HCT116 (cell line): ENCODE measurements around the gene SLC41A3. TPM values are rescaled to one million over a fixed set of nuclear protein-coding genes. Genes with fewer than 3 reads are reported as not detected.

ENCODE experiments used
- ATAC-seq: fragments of 200-7000 bp; cut with Tn5 transposase; 2 replicates; pipeline ENCODE4 v1.9.1; 2020; ENCODE audit warnings: mild to moderate bottlenecking, moderate library complexity
- BruUV-seq: library from RNA; stranded (reverse); fragments of 400-500 nt; replicated peaks from 2 replicates; lab custom pipeline; 2021; lab: Mats Ljungman, UMichigan
- CTCF ChIA-PET: fragments of 300-600 bp; sonication (Branson Sonifier 250); formaldehyde crosslinking; loops from one replicate; lab custom pipeline; 2021; ENCODE audit warnings: antibody characterized with exemption; lab: Charles Lee
- POLR2A ChIA-PET: fragments of 300-600, 350-600 bp; sonication (Branson Sonifier 250); formaldehyde crosslinking; loops from one replicate; lab custom pipeline; 2021; ENCODE audit warnings: antibody characterized with exemption; lab: Charles Lee
- RAD21 ChIA-PET, 2 experiments: fragments of 300-600 bp; sonication (Branson Sonifier 250); formaldehyde crosslinking; loops; one replicate each; lab custom pipeline; 2023; ENCODE audit warnings: low total read pairs in 2 of 2; ENCODE audit not compliant: uncharacterized antibody in 2 of 2, unreplicated experiment in 2 of 2, low non-redundant PET in 1 of 2; lab: Charles Lee
- DNase-seq: peaks from one replicate; pipeline ENCODE4 v3.0.0-alpha.2; 2010; ENCODE audit warnings: low read depth, low spot score
- H2AFZ ChIP-seq: fragments of 200-600 bp; shearing (Covaris generic), sonication (generic); 2 replicates; pipeline ENCODE4 v1.6.1; 2017; ENCODE audit warnings: low read depth, mixed run types, mixed read lengths, antibody characterized with exemption, low read length; ENCODE audit not compliant: poor library complexity, severe bottlenecking
- H3K27ac ChIP-seq: 2 replicates; pipeline ENCODE4 v1.5.1; 2012; ENCODE audit warnings: low read depth, low read length
- H3K27me3 ChIP-seq: fragments of 200-600 bp; sonication (generic); 2 replicates; pipeline ENCODE4 v1.6.1; 2016; ENCODE audit warnings: mixed run types, low read length, mixed read lengths; ENCODE audit not compliant: insufficient read depth
- H3K36me3 ChIP-seq, 2 experiments: fragments of 200-500 bp in 1 of 2; fragments of 200-600 bp in 1 of 2; sonication (Bioruptor generic) in 1 of 2; sonication (generic) in 1 of 2; 2 replicates each; pipeline versions ENCODE4 v1.5.1 to v1.6.1; 2014 to 2016; ENCODE audit warnings: low read length in 2 of 2, inconsistent platforms in 1 of 2, mixed read lengths in 1 of 2, mixed run types in 1 of 2; ENCODE audit not compliant: insufficient read depth in 2 of 2, control insufficient read depth in 1 of 2
- H3K4me1 ChIP-seq, 2 experiments: fragments of 200-600 bp in 1 of 2; sonication (generic) in 1 of 2; 2 replicates each; pipeline versions ENCODE4 v1.5.1 to v1.6.1; 2012 to 2017; ENCODE audit warnings: low read length in 2 of 2, inconsistent platforms in 1 of 2, mild to moderate bottlenecking in 1 of 2, mixed read lengths in 1 of 2, mixed run types in 1 of 2, moderate library complexity in 1 of 2; ENCODE audit not compliant: insufficient read depth in 2 of 2, control insufficient read depth in 1 of 2
- H3K4me2 ChIP-seq: fragments of 200-600 bp; sonication (generic); 2 replicates; pipeline ENCODE4 v1.6.1; 2017; ENCODE audit warnings: mixed run types, low read length, mixed read lengths
- H3K4me3 ChIP-seq, 2 experiments: fragments of 200-600 bp in 1 of 2; sonication (generic) in 1 of 2; replicated peaks in 1 of 2; 2 replicates each; pipeline ENCODE4 v1.5.1; 2011 to 2016; ENCODE audit warnings: low read length in 2 of 2, control low read depth in 1 of 2, low read depth in 1 of 2, mild to moderate bottlenecking in 1 of 2, mixed read lengths in 1 of 2, mixed run types in 1 of 2
- H3K79me2 ChIP-seq: fragments of 200-600 bp; sonication (generic); 2 replicates; pipeline ENCODE4 v1.6.1; 2017; ENCODE audit warnings: mild to moderate bottlenecking, mixed run types, low read length, moderate library complexity, mixed read lengths; ENCODE audit not compliant: insufficient read depth
- H3K9ac ChIP-seq: fragments of 200-600 bp; sonication (generic); 2 replicates; pipeline ENCODE4 v1.6.1; 2016; ENCODE audit warnings: low read length, mixed read lengths
- H3K9me2 ChIP-seq: fragments of 200-600 bp; sonication (generic), shearing (Covaris generic); 2 replicates; pipeline ENCODE4 v1.6.1; 2017; ENCODE audit warnings: mixed run types, mild to moderate bottlenecking, moderate library complexity; ENCODE audit not compliant: insufficient read depth
- H3K9me3 ChIP-seq, 2 experiments: fragments of 200-500 bp in 1 of 2; fragments of 200-600 bp in 1 of 2; sonication (Bioruptor generic) in 1 of 2; sonication (generic) in 1 of 2; 2 replicates each; pipeline ENCODE4 v1.6.1; 2014 to 2017; ENCODE audit warnings: low read length in 2 of 2, mixed read lengths in 2 of 2, inconsistent platforms in 1 of 2, low read depth in 1 of 2, mild to moderate bottlenecking in 1 of 2, mixed run types in 1 of 2, moderate library complexity in 1 of 2; ENCODE audit not compliant: control insufficient read depth in 1 of 2, insufficient read depth in 1 of 2
- H4K20me1 ChIP-seq: fragments of 200-600 bp; sonication (generic), shearing (Covaris generic); 2 replicates; pipeline ENCODE4 v1.6.1; 2017; ENCODE audit warnings: mixed run types, mild to moderate bottlenecking, moderate library complexity; ENCODE audit not compliant: insufficient read depth
- ATF3 ChIP-seq: IDR thresholded peaks from 2 replicates; pipeline ENCODE4 v1.6.1; 2012
- CEBPB ChIP-seq: IDR thresholded peaks from 2 replicates; pipeline ENCODE4 v1.6.1; 2012; ENCODE audit warnings: low read depth
- ELF1 ChIP-seq: IDR thresholded peaks from 2 replicates; pipeline ENCODE4 v1.6.1; 2012; ENCODE audit warnings: low read depth, borderline replicate concordance
- EZH2phosphoT487 ChIP-seq: fragments of 200-600 bp; IDR thresholded peaks from 2 replicates; pipeline ENCODE4 v1.6.1; 2018; ENCODE audit warnings: antibody characterized with exemption, borderline replicate concordance
- FOSL1 ChIP-seq: IDR thresholded peaks from 2 replicates; pipeline ENCODE4 v1.6.1; 2012; ENCODE audit warnings: low read depth
- JUND ChIP-seq: IDR thresholded peaks from 2 replicates; pipeline ENCODE4 v1.6.1; 2012
- MAX ChIP-seq: IDR thresholded peaks from 2 replicates; pipeline ENCODE4 v1.6.1; 2012
- TCF7L2 ChIP-seq: IDR thresholded peaks from 2 replicates; pipeline ENCODE4 v1.7.0; 2011; ENCODE audit warnings: borderline replicate concordance, inconsistent platforms; ENCODE audit not compliant: insufficient read depth, insufficient read length; ENCODE audit errors: extremely low read depth
- YY1 ChIP-seq: IDR thresholded peaks from 2 replicates; pipeline ENCODE4 v1.6.1; 2011; ENCODE audit warnings: low read length, low read depth, moderate library complexity, mild to moderate bottlenecking; ENCODE audit not compliant: insufficient replicate concordance; ENCODE audit errors: extremely low read depth
- ZFX ChIP-seq: fragments of 450-650 bp; IDR thresholded peaks from 2 replicates; pipeline ENCODE4 v1.6.1; 2017
- ZNF274 ChIP-seq: fragments of 200-500 bp; sonication (Bioruptor generic); IDR thresholded peaks from 2 replicates; pipeline ENCODE4 v1.6.1; 2014; ENCODE audit warnings: mild to moderate bottlenecking, low read depth, low read length, inconsistent platforms
- intact Hi-C: fragments of 100-400 bp; cut with micrococcal nuclease; formaldehyde crosslinking; loops from 2 replicates; pipeline ENCODE4 v1.10.0; 2022
- total RNA-seq: library from RNA; stranded (reverse); gene quantifications from one replicate; pipeline ENCODE4 v1.2.1, GENCODE V29; 2021; ENCODE audit not compliant: unreplicated experiment
- TF ChIP-seq, protein P1 (sequence below), 3 experiments: fragments of 200-600 bp in 1 of 3; sonication (generic) in 1 of 3; IDR thresholded peaks in 2 of 3; conservative IDR thresholded peaks in 1 of 3; 2 replicates each; pipeline ENCODE4 v1.5.1; 2012 to 2017; ENCODE audit warnings: low read depth in 2 of 3, low read length in 2 of 3, antibody characterized with exemption in 1 of 3, borderline replicate concordance in 1 of 3, control low read depth in 1 of 3, mild to moderate bottlenecking in 1 of 3, mixed read lengths in 1 of 3, mixed run types in 1 of 3, moderate library complexity in 1 of 3; ENCODE audit not compliant: insufficient read depth in 1 of 3

Gene SLC41A3
- total RNA-seq, 1 experiment from 2014 or later, result 45.9 TPM

GRCh38 chr3:126053513-126053912 is 30.4 kb downstream of the SLC41A3 start:
- Histone ChIP-seq H2AFZ (no peak overlapping the region), H3K4me2 (0 out of 2 replicates have a peak overlapping the region, but pooled peaks have one; percentile 19), H3K9me3 (no peaks in the 10 kb centered on the region), H3K9me2 (no peaks in the 10 kb centered on the region), H3K27me3 (no peaks in the 10 kb centered on the region), H3K27ac (no peak overlapping the region), H3K9ac (no peak overlapping the region), H3K4me1 (peaks cover 2 to 26% of the 10 kb centered on the region in 2 experiments; a peak in 3 of 4 replicates), H3K79me2 (no peaks in the 10 kb centered on the region), H3K36me3 (no peaks in the 10 kb centered on the region), H4K20me1 (no peaks in the 10 kb centered on the region), H3K4me3 (no peak overlapping the region)
- intact Hi-C loops, result no loop called here
- DNase-seq, result no peak
- ATAC-seq, result peak; percentile 36; the same call in 1 of the 2 replicates
- ChIA-PET RAD21 (no interaction called here), POLR2A (no interaction called here), CTCF (no interaction called here)
- no TSS peak for BruUV-seq
- TF ChIP-seq JUND, result no peak
- no peak for TF ChIP-seq ELF1
- TF ChIP-seq MAX, result no peak
- TF ChIP-seq CEBPB, result no peak
- TF ChIP-seq YY1, result no peak
- TF ChIP-seq ZFX, result no peak
- TF ChIP-seq ZNF274, result no peak
- no peak for TF ChIP-seq TCF7L2
- TF ChIP-seq ATF3, result no peak
- TF ChIP-seq FOSL1, result no peak
- TF ChIP-seq, protein P1, sequence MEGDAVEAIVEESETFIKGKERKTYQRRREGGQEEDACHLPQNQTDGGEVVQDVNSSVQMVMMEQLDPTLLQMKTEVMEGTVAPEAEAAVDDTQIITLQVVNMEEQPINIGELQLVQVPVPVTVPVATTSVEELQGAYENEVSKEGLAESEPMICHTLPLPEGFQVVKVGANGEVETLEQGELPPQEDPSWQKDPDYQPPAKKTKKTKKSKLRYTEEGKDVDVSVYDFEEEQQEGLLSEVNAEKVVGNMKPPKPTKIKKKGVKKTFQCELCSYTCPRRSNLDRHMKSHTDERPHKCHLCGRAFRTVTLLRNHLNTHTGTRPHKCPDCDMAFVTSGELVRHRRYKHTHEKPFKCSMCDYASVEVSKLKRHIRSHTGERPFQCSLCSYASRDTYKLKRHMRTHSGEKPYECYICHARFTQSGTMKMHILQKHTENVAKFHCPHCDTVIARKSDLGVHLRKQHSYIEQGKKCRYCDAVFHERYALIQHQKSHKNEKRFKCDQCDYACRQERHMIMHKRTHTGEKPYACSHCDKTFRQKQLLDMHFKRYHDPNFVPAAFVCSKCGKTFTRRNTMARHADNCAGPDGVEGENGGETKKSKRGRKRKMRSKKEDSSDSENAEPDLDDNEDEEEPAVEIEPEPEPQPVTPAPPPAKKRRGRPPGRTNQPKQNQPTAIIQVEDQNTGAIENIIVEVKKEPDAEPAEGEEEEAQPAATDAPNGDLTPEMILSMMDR (IDR thresholded peaks at IDR 0.05 in 2 of 3, conservative IDR thresholded peaks at IDR 0.05 in 1 of 3; ENCODE audit: borderline replicate concordance in 1 of 3, insufficient read depth in 1 of 3, low read depth in 2 of 3, low read length in 2 of 3), result no peak
- no peak for TF ChIP-seq EZH2phosphoT487
